Right cardiac atrium (tissue), 5 donors: Measurements from ENCODE around the gene MAP4K1. TPM values are rescaled to one million over a fixed set of nuclear protein-coding genes. Genes with fewer than 3 reads are reported as not detected.
A peak's percentile ranks its signal among the peaks of the same experiment; 100 is the strongest.
"Not testable (repeated sequence)": the region's sequence is repeated elsewhere in the genome, so short reads cannot be mapped to it uniquely, and the experiment has no call there.

ENCODE experiments used
- ATAC-seq, 2 donors: fragments of 200-7000 bp; cut with Tn5 transposase; one replicate each; pipeline versions ENCODE4 v1.8.0 to v1.9.1; 2020; ENCODE audit warnings: moderate library complexity in 2 of 2, mild to moderate bottlenecking in 1 of 2
- DNase-seq, 3 donors: peaks; one replicate each; pipeline ENCODE4 v3.0.0-alpha.2; 2020
- H3K27ac ChIP-seq: one replicate; pipeline ENCODE4 v1.5.1; 2013; ENCODE audit warnings: mild to moderate bottlenecking, low read length, control low read depth, moderate library complexity
- H3K27me3 ChIP-seq: one replicate; pipeline ENCODE4 v1.6.1; 2013; ENCODE audit not compliant: control insufficient read depth, insufficient read depth
- H3K4me1 ChIP-seq: one replicate; pipeline ENCODE4 v1.6.1; 2013; ENCODE audit warnings: low read length; ENCODE audit not compliant: control insufficient read depth, insufficient read depth
- H3K4me3 ChIP-seq: one replicate; pipeline ENCODE4 v1.5.1; 2013; ENCODE audit warnings: low read length, control low read depth
- H3K9me3 ChIP-seq: one replicate; pipeline ENCODE4 v1.6.1; 2013; ENCODE audit warnings: low read length; ENCODE audit not compliant: control insufficient read depth
- WGBS: extraction: QIAGEN DNeasy Blood & Tissue Kit; methylation state at CpG from one replicate; pipeline ENCODE4 v1.1.7; 2013; 5-methylcytosine and 5-hydroxymethylcytosine counted together
- intact Hi-C, 4 donors: fragments of 100-400 bp; cut with DNase I; formaldehyde crosslinking; loops; one replicate each; pipeline versions ENCODE4 v1.11.0 to v1.14.0; 2022 to 2023
- polyA plus RNA-seq: library from polyadenylated mRNA; stranded (reverse); fragments of 200-250 nt; gene quantifications from one replicate; pipeline ENCODE4 v1.2.3, GENCODE V29; 2013
- total RNA-seq, 4 donors: library from RNA; stranded (reverse); fragmentation: NEBNext Ultra II Directional; extraction: Animal tissue kit (Norgen Biotek cat#: 25700); gene quantifications; one replicate each; pipeline ENCODE4 v1.2.1, GENCODE V29; 2021
- donor health status: healthy with polysubstance abuse.
- donor health status: DM: no; HTN: yes; CAD: no.
- donor health status: DM: no; HTN: no; CAD: no.
- donor health status: DM: no; HTN: yes; CAD: no; lungs with severe emphysema.
- donor health status: DM: yes; HTN: yes; CAD: no.

MAP4K1 gene
- total and polyA plus RNA-seq, 5 donors, result 0.88 to 4.4 (median 2.1) TPM

- Histone ChIP-seq H3K4me1 (no peaks in the 10 kb centered on the region), H3K9me3 (no peaks in the 10 kb centered on the region), H3K4me3 (peak overlapping the region; percentile 3), H3K27me3 (no peaks in the 10 kb centered on the region), H3K27ac (no peak overlapping the region)
- WGBS, result 19% methylated on average over 55 of the region's 55 CpGs
- ATAC-seq (peak; percentile 57 to 71), DNase-seq (peak; percentile 37 to 77 (median 69))
- intact Hi-C loops, result no loop called here
These were observed 21.4 kb downstream of the MAP4K1 start for GRCh38 chr19:38596057-38596981.

- no peak overlapping the region for H3K4me3 ChIP-seq
- ATAC-seq, result no peak
- intact Hi-C loops, result no loop called here
- WGBS, result 73% methylated on average over 6 of the region's 6 CpGs
- H3K9me3 ChIP-seq, result no peaks in the 10 kb centered on the region
- peaks cover under 1% of the 10 kb centered on the region for H3K4me1 ChIP-seq
- no peaks in the 10 kb centered on the region for H3K27me3 ChIP-seq
- no peak overlapping the region for H3K27ac ChIP-seq
- no peak for DNase-seq
These were observed 24.8 kb downstream of the MAP4K1 start for GRCh38 chr19:38592940-38593339.

- no peak for ATAC-seq
- intact Hi-C loops, result no loop called here
- Histone ChIP-seq H3K27me3 (no peaks in the 10 kb centered on the region), H3K9me3 (no peaks in the 10 kb centered on the region), H3K27ac (no peak overlapping the region), H3K4me3 (no peak overlapping the region), H3K4me1 (peaks cover 3% of the 10 kb centered on the region)
- WGBS, result 69% methylated on average over 2 of the region's 2 CpGs
- DNase-seq, result no peak
These were observed 29.7 kb downstream of the MAP4K1 start for GRCh38 chr19:38588041-38588440.

GRCh38 chr19:38587562-38587961 is 30.2 kb downstream of the MAP4K1 start:
- intact Hi-C loops, result no loop called here
- no peak for DNase-seq
- ATAC-seq, result no peak
- Histone ChIP-seq H3K27ac (no peak overlapping the region), H3K9me3 (no peaks in the 10 kb centered on the region), H3K4me3 (no peak overlapping the region), H3K27me3 (no peaks in the 10 kb centered on the region), H3K4me1 (peaks cover 3% of the 10 kb centered on the region)
- WGBS, result 78% methylated on average over 2 of the region's 2 CpGs

- WGBS, result 83% methylated on average over 4 of the region's 4 CpGs
- no peak overlapping the region for H3K4me3 ChIP-seq
- H3K27ac ChIP-seq, result no peak overlapping the region
- H3K4me1 ChIP-seq, result peaks cover 3% of the 10 kb centered on the region
- no peak for ATAC-seq
- no peaks in the 10 kb centered on the region for H3K9me3 ChIP-seq
- no peaks in the 10 kb centered on the region for H3K27me3 ChIP-seq
- DNase-seq, result no peak
- intact Hi-C loops, result no loop called here
These were observed 33.8 kb downstream of the MAP4K1 start for GRCh38 chr19:38583985-38584305.

GRCh38 chr19:38583219-38583984 is 34.4 kb downstream of the MAP4K1 start:
- Histone ChIP-seq H3K4me1 (peaks cover 3% of the 10 kb centered on the region), H3K27ac (no peak overlapping the region), H3K9me3 (no peaks in the 10 kb centered on the region), H3K4me3 (no peak overlapping the region), H3K27me3 (no peaks in the 10 kb centered on the region)
- intact Hi-C loops, result no loop called here
- ATAC-seq (no peak), DNase-seq (no peak)
- 88% methylated on average over 14 of the region's 14 CpGs for whole genome bisulfite sequencing

GRCh38 chr19:38580080-38580479 is 37.7 kb downstream of the MAP4K1 start:
- WGBS, result 90% methylated on average over 15 of the region's 15 CpGs
- Histone ChIP-seq H3K9me3 (no peaks in the 10 kb centered on the region), H3K4me1 (no peaks in the 10 kb centered on the region), H3K27me3 (no peaks in the 10 kb centered on the region), H3K27ac (no peak overlapping the region), H3K4me3 (no peak overlapping the region)
- DNase-seq (no peak), ATAC-seq (peak in 1 of 2 donors; percentile 24)
- intact Hi-C loops, result no loop called here

GRCh38 chr19:38579304-38579703 is 38.4 kb downstream of the MAP4K1 start:
- DNase-seq, H3K27ac ChIP-seq: not testable (repeated sequence)
- WGBS, result 90% methylated on average over 6 of the region's 6 CpGs

GRCh38 chr19:38577826-38578225 is 39.9 kb downstream of the MAP4K1 start:
- Histone ChIP-seq H3K4me1 (no peaks in the 10 kb centered on the region), H3K4me3 (no peak overlapping the region), H3K27me3 (no peaks in the 10 kb centered on the region), H3K27ac (no peak overlapping the region), H3K9me3 (no peaks in the 10 kb centered on the region)
- ATAC-seq (no peak), DNase-seq (no peak)
- 85% methylated on average over 11 of the region's 11 CpGs for WGBS
- intact Hi-C loops, result no loop called here

More at GRCh38 chr19:38579304-38579703, 38.4 kb downstream of the MAP4K1 start:
- intact Hi-C loops, H3K27me3 ChIP-seq, H3K4me3 ChIP-seq, ATAC-seq, H3K9me3 ChIP-seq, H3K4me1 ChIP-seq: not testable (repeated sequence)

GRCh38 chr19:38571682-38572081 is 46.1 kb downstream of the MAP4K1 start:
- intact Hi-C loops, result no loop called here

GRCh38 chr19:38569368-38569983 is 48.3 kb downstream of the MAP4K1 start:
- 89% methylated on average over 6 of the region's 6 CpGs for WGBS
- no peak overlapping the region for H3K27ac ChIP-seq
- no peak for ATAC-seq

More at GRCh38 chr19:38571682-38572081, 46.1 kb downstream of the MAP4K1 start:
- 91% methylated on average over 2 of the region's 2 CpGs for WGBS
- no peaks in the 10 kb centered on the region for H3K9me3 ChIP-seq
- H3K4me1 ChIP-seq, result no peaks in the 10 kb centered on the region
- H3K4me3 ChIP-seq, result no peak overlapping the region
- DNase-seq (no peak), ATAC-seq (no peak)
- no peak overlapping the region for H3K27ac ChIP-seq
- H3K27me3 ChIP-seq, result no peaks in the 10 kb centered on the region

More at GRCh38 chr19:38569368-38569983, 48.3 kb downstream of the MAP4K1 start:
- Histone ChIP-seq H3K4me3 (no peak overlapping the region), H3K4me1 (peaks cover 2% of the 10 kb centered on the region), H3K9me3 (no peaks in the 10 kb centered on the region), H3K27me3 (no peaks in the 10 kb centered on the region)
- DNase-seq, result no peak
- intact Hi-C loops, result no loop called here
